IPS-18a (cell line): ENCODE results near the gene CAPN5.
"Not testable (repeated sequence)": the region's sequence is repeated elsewhere in the genome, so short reads cannot be mapped to it uniquely, and the experiment has no call there.

Experiments
- H3K27ac ChIP-seq: one replicate; pipeline ENCODE4 v1.5.1; 2013; ENCODE audit warnings: low read length
- H3K27me3 ChIP-seq: one replicate; pipeline ENCODE4 v1.6.1; 2013; ENCODE audit warnings: mild to moderate bottlenecking, low read length; ENCODE audit not compliant: control insufficient read depth, insufficient read depth
- H3K36me3 ChIP-seq: one replicate; pipeline ENCODE4 v1.6.1; 2013; ENCODE audit warnings: low read depth, low read length; ENCODE audit not compliant: control insufficient read depth
- H3K4me1 ChIP-seq: one replicate; pipeline ENCODE4 v1.6.1; 2013; ENCODE audit warnings: low read depth, low read length; ENCODE audit not compliant: control insufficient read depth
- H3K4me3 ChIP-seq: one replicate; pipeline ENCODE4 v1.5.1; 2013; ENCODE audit warnings: low read length
- H3K9ac ChIP-seq: one replicate; pipeline ENCODE4 v1.6.1; 2013; ENCODE audit warnings: mild to moderate bottlenecking, low read length, moderate library complexity
- H3K9me3 ChIP-seq: one replicate; pipeline ENCODE4 v1.6.1; 2013; ENCODE audit warnings: low read depth, low read length; ENCODE audit not compliant: control insufficient read depth

CAPN5 gene

DNA sequence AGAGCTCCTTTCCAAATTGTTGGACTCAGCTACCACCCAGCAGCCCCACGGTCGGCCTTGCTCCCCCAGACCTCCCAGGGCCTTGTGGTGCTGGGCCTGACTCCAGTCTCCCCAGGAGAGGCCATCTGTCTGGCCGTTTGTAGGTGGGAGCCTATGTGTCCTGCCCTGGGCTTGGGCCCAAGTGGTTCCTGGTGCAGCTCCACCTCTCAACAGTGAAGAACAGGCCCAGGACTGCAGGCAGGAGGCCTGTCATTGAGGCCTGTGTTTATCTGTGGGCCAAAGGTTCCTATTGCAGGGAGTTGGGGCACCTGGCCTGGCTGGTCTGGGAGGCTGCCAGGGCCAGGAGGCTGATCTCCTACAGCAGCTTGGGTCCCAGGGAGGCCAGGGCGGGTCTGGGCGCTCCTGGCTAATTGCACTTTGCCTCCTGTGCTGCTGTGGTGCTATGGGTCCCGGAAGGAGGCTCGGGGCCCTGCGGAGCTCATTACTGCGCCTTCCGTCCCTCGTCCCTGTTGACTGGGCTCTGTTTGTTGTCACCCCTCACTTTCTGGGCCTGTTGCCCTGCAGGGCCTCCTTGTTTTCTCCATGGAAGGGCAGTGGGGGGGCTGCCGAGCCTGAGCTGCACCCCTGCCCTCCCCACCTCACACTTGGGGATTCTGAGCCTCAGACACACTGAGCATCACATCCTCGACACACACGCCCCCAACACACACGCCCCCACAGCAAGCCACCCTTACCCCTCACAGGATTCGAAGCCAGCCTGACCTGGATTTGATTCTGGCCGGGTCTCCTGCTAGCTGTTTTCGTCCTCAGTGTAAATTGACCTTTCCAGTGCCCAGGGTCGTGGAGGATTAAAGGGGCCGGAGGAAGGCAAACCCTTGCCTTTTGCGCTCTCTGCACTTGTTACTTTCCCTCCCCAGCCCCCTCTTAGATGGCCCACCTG lies 29.1 kb downstream of the CAPN5 start:
- H3K9ac ChIP-seq, result no peak overlapping the region
- H3K9me3 ChIP-seq, result no peaks in the 10 kb centered on the region
- H3K4me3 ChIP-seq, result no peak overlapping the region
- H3K27me3 ChIP-seq, result no peaks in the 10 kb centered on the region
- H3K36me3 ChIP-seq, result no peaks in the 10 kb centered on the region
- no peak overlapping the region for H3K27ac ChIP-seq
- H3K4me1 ChIP-seq, result peaks cover 2% of the 10 kb centered on the region

DNA sequence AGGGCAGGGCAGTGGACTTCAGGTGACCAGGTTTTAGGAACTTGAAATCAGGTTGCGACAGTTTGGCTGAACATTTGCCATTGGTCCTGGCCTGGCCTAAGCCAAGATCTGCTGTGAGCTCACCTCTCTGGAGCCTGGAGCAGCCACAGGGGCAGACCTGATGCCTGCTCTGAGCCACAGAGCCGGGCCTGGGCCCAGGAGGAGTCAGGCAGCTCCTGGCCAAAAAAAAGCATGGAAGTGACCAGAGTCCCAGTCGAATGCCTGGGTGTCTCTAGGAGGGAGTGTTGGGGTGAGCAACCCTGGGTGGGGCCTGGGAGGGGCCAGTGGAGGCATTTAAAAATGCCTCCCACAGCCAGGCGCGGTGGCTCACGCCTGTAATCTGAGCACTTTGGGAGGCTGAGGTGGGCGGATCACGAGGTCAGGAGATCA lies 29.8 kb downstream of the CAPN5 start:
- Histone ChIP-seq H3K9me3 (no peaks in the 10 kb centered on the region), H3K4me3 (no peak overlapping the region)

DNA sequence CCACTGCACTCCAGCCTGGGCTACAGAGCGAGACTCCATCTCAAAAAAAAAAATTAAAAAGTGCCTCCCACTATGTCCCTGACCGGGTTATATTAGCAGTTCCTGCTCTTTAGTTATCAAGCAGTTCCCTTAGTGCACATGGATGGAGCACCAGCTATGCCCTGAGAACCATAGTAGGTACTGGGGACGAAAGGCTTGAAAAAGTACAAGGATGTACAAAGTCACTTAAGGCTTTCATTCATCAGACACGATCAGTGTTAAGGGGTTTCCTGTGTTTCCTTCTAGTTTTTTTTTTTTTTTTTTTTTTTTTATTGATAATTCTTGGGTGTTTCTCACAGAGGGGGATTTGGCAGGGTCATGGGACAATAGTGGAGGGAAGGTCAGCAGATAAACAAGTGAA lies 30.4 kb downstream of the CAPN5 start:
- not testable (repeated sequence) for H3K4me3 ChIP-seq, H3K4me1 ChIP-seq, H3K36me3 ChIP-seq, H3K9ac ChIP-seq, H3K27me3 ChIP-seq, H3K27ac ChIP-seq, H3K9me3 ChIP-seq

More for the DNA sequence above, 29.8 kb downstream of the CAPN5 start:
- no peak overlapping the region for H3K9ac ChIP-seq
- H3K4me1 ChIP-seq, result no peaks in the 10 kb centered on the region
- no peaks in the 10 kb centered on the region for H3K36me3 ChIP-seq
- no peaks in the 10 kb centered on the region for H3K27me3 ChIP-seq
- H3K27ac ChIP-seq, result no peak overlapping the region

DNA sequence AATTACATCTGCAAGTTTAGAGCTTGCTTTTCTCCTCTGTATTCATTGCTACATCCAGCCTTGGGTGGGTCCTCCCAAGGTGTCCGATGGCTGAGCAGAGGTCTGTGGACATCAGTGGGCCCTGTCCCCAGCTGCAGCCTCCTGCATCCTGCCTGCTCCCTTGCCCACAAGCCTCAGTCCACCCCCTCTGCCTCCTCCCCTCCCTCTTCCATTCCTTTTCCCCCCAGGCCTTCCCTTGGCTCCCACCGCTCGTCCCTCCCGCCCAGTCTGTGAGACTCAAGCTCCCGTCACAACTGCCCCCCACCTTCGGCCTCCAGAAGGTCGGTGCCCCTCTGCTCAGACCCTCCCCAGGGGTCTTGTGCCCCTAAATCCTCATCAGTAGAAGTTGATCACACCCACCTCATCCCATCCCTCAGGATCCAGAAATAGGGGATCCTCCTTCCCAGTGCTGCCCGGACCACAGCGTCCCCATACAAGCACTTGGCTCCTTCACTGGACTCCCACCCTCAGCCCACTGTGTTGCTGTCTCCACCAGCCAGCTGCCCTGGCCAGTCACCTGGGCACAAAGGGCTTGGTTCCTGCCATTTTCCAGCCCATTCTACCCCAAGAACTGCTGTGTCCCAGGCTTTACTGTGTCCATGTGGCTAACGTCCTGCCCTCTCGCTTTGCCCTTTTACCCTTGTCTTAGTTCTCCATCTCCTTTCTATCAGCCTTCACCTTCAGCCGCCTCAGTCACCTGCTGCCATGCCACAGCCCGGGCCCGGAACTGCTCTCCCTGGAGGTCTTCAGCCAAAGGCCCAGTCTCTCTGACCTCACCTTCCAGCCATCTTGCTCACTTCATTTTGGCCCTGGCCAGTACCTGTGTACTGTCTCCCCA lies 33.6 kb downstream of the CAPN5 start:
- Histone ChIP-seq H3K27ac (no peak overlapping the region), H3K9ac (no peak overlapping the region), H3K27me3 (no peaks in the 10 kb centered on the region), H3K9me3 (no peaks in the 10 kb centered on the region), H3K4me3 (no peak overlapping the region), H3K36me3 (no peaks in the 10 kb centered on the region), H3K4me1 (no peaks in the 10 kb centered on the region)

DNA sequence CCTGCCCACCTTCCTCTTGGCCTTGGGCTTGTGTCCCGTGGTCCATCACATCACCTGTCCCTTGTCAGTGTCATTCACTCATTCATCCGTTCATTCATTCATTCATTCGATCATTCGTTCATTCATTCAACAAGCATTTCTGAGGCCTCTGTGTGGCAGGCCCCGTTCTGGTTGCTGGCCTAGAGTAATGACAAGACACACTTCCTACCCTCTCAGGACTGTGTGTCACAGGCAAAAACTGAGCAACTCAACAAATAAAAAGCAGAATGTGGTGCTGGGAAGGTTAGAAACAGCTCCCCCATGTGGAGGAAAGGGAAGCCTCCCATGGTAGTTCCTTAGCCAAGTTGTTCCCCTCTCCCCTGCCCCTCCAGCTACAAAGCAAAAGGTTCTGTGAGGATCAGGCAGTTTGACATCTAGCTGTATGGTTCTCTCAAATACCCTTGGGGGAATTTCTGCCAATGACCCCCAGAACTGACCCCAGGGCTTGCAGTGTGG lies 34.3 kb downstream of the CAPN5 start:
- Histone ChIP-seq H3K27ac (no peak overlapping the region), H3K9ac (no peak overlapping the region), H3K36me3 (no peaks in the 10 kb centered on the region), H3K4me1 (no peaks in the 10 kb centered on the region), H3K27me3 (no peaks in the 10 kb centered on the region), H3K4me3 (no peak overlapping the region), H3K9me3 (no peaks in the 10 kb centered on the region)

DNA sequence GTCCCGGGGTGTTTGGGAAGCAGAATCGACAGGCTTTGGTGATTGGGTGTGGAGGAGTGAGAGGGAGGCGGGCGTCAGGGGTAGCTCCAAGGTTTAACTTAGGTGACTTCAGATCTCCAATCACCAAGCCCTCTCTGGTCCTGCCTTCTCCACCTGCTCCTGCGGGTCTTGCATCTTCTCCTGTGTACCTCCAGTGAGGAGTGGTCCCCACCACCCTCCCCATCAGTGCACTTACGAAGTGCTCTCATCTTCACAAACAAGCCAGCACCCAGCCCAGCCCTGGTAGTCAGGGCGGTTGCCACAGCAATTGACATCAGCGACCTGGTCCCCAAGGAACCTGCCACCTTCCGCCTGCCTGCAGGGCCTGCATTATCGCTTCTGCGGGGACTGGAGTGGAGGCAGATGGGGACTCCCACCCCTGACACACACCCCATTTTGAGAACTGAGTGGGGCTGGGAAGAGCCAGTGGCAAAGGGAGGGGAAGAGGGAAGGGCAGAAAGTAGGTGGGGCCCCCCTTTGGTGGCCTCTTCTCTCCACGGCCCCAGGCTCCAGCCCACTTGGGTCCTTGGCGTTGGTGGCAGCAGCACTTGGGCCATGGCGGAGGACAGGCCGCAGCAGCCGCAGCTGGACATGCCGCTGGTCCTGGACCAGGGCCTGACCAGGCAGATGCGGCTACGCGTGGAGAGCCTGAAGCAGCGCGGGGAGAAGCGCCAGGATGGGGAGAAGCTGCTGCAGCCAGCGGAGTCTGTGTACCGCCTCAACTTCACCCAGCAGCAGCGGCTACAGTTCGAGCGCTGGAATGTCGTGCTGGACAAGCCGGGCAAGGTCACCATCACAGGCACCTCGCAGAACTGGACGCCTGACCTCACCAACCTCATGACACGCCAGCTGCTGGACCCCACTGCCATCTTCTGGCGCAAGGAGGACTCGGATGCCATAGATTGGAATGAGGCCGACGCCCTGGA lies 35.8 kb downstream of the CAPN5 start, which contains the start of gene OMP:
TSS of gene OMP (plus strand) at position 595 of the 965 bp plus-strand sequence. CDS start at position 595, 0 bp downstream.
- Histone ChIP-seq H3K9me3 (no peaks in the 10 kb centered on the region), H3K4me1 (no peaks in the 10 kb centered on the region), H3K27ac (no peak within 1 kb of the TSS), H3K36me3 (no peaks in the 10 kb centered on the region), H3K27me3 (no peaks in the 10 kb centered on the region), H3K9ac (no peak within 1 kb of the TSS), H3K4me3 (no peak within 1 kb of the TSS)

DNA sequence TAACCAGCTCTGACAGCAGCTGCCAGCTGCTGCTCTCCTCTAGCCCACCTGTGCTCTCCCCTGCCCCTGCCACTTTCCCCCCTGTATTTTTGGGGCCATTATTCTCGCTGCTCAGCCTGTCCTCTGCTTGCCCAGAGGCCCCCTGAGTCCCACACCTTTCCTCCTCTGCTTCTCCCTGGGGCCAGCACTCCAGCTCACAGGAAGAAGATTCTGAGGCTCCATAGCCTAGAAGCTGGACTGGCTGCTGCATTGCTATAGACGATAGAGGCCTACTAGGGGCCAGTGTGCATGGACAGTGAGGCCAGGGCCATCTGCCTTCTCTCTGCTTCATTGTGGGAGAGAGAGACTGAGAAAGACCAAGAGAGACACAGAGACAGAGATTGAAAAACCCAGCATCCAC lies 36.5 kb downstream of the CAPN5 start:
- H3K27ac ChIP-seq, result no peak overlapping the region

DNA sequence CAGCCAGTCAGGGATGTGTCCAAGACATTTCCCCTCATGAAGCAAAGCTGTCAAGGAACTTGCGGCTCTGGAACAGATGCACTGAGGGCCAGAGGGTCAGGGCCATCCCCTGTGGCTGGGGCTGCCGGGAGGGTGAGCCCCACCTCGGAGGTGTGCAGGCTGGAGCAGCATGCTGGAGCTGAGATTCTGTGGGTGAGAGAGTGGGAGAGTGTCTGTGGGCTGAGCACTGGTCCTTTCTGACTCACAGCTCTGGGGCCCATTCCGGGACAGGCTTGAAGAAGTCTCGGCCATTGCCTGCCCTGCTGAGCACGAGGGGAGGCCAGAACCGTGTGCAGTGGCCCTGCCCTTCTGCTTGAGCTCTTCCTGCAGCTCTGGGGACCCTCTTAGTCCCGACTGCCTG lies 38.0 kb downstream of the CAPN5 start:
- no peaks in the 10 kb centered on the region for H3K36me3 ChIP-seq
- no peaks in the 10 kb centered on the region for H3K27me3 ChIP-seq
- no peaks in the 10 kb centered on the region for H3K4me1 ChIP-seq
- H3K9me3 ChIP-seq, result no peaks in the 10 kb centered on the region
- no peak overlapping the region for H3K9ac ChIP-seq
- H3K4me3 ChIP-seq, result no peak overlapping the region
- H3K27ac ChIP-seq, result no peak overlapping the region

More for the DNA sequence above, 36.5 kb downstream of the CAPN5 start:
- Histone ChIP-seq H3K4me1 (no peaks in the 10 kb centered on the region), H3K36me3 (no peaks in the 10 kb centered on the region), H3K27me3 (no peaks in the 10 kb centered on the region), H3K4me3 (no peak overlapping the region), H3K9ac (no peak overlapping the region), H3K9me3 (no peaks in the 10 kb centered on the region)

DNA sequence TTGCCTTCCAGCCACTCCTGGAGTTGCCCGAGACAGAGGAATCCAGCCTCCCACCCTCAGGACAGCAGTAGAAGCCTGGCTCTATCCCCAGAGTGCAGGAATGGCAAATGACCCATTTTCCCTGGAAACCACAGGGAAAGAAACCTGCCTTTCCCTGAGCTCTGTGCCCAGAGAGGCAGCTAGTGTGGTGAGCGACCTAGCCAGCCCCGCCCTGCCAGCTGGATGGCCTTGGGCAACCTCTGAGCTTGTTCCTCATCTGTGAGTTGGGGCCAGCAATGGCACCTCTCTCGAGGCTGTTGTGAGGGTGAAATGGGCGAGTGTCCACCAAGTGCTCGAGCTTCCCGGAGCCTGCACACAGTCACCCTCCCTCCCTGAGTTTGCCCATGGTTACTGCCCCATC lies 39.5 kb downstream of the CAPN5 start:
- Histone ChIP-seq H3K36me3 (no peaks in the 10 kb centered on the region), H3K27ac (no peak overlapping the region), H3K9me3 (no peaks in the 10 kb centered on the region), H3K4me1 (no peaks in the 10 kb centered on the region), H3K27me3 (no peaks in the 10 kb centered on the region), H3K4me3 (no peak overlapping the region), H3K9ac (no peak overlapping the region)

DNA sequence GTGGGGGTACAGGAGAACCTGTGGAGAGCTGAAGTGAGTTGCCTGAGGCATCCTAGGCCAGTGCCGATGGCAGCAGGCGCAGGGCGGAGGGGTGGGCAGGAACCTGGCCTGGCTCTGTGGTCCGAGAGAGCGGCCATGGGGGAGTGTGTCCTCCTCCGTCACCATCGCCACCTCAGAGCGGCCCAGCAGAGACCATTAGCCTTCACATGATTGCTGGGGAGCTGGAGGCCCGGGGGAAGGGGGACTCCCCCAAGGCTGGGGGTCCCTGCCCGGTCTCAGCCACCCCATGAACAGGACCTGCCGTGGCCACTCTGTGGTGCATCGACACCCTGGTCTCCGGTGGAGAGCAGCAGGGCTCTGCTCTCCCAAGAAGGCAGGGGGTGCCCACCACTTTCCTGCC lies 40.0 kb downstream of the CAPN5 start:
- H3K4me3 ChIP-seq, result no peak overlapping the region
- H3K27me3 ChIP-seq, result no peaks in the 10 kb centered on the region
- H3K27ac ChIP-seq, result no peak overlapping the region
- H3K4me1 ChIP-seq, result no peaks in the 10 kb centered on the region
- no peak overlapping the region for H3K9ac ChIP-seq
- H3K9me3 ChIP-seq, result no peaks in the 10 kb centered on the region
- H3K36me3 ChIP-seq, result no peaks in the 10 kb centered on the region
